Fibroblast of gingiva (primary cell): ENCODE results near the gene PRM1.
A peak's percentile ranks its signal among the peaks of the same experiment; 100 is the strongest.

Experiments used
- DNase-seq: peaks from one replicate; pipeline ENCODE4 v3.0.0-alpha.2; 2011; ENCODE audit warnings: low read depth

Gene PRM1

GRCh38 chr16:11272921-11273720 is 8.0 kb downstream of the PRM1 start, which contains the start of gene PRM3:
PRM3 (minus strand) TSS chr16:11273629; CDS start chr16:11273595, 34 bp downstream.
- no peak for DNase-seq

- DNase-seq, result no peak
Observed at GRCh38 chr16:11272484-11272883, 8.6 kb downstream of the PRM1 start.

GRCh38 chr16:11271610-11272009 is 9.5 kb downstream of the PRM1 start:
- no peak for DNase-seq

- DNase-seq, result no peak
Observed at GRCh38 chr16:11270602-11271162, 10.4 kb downstream of the PRM1 start.

- DNase-seq, result no peak
Observed at GRCh38 chr16:11268921-11269375, 12.2 kb downstream of the PRM1 start, which contains the start of gene TNP2. TNP2 (minus strand) TSS chr16:11269325; CDS start chr16:11269262, 63 bp downstream.

- DNase-seq, result no peak
Observed at GRCh38 chr16:11265124-11265523, 16.0 kb downstream of the PRM1 start.

- DNase-seq, result no peak
Observed at GRCh38 chr16:11264155-11264832, 16.8 kb downstream of the PRM1 start.

- DNase-seq, result no peak
Observed at GRCh38 chr16:11263737-11264136, 17.4 kb downstream of the PRM1 start.

GRCh38 chr16:11262915-11263314 is 18.2 kb downstream of the PRM1 start:
- no peak for DNase-seq

GRCh38 chr16:11260596-11260966 is 20.5 kb downstream of the PRM1 start:
- no peak for DNase-seq

GRCh38 chr16:11259655-11260595 is 21.2 kb downstream of the PRM1 start:
- no peak for DNase-seq

- peak; percentile 41 for DNase-seq
Observed at GRCh38 chr16:11258553-11259492, 22.3 kb downstream of the PRM1 start.

- DNase-seq, result peak; percentile 74
Observed at GRCh38 chr16:11257131-11257938, 23.8 kb downstream of the PRM1 start.

- DNase-seq, result peak; percentile 52
Observed at GRCh38 chr16:11256661-11257130, 24.4 kb downstream of the PRM1 start.

GRCh38 chr16:11255737-11256660 is 25.1 kb downstream of the PRM1 start, which contains the start of gene SOCS1:
SOCS1 (minus strand) TSS chr16:11256204; CDS start chr16:11255478, 726 bp downstream.
- peak; percentile 87 for DNase-seq

- peak; percentile 24 for DNase-seq
Observed at GRCh38 chr16:11254913-11255736, 26.0 kb downstream of the PRM1 start.
